HL-60 (cell line): ENCODE data around the gene SMYD2.

Experiments used
- DNase-seq, 2 experiments: peaks; one replicate each; pipeline ENCODE4 v3.0.0-alpha.2; 2010 to 2020; ENCODE audit warnings: low read depth in 1 of 2, low spot score in 1 of 2
- H3K27ac ChIP-seq: fragments of 250-450 bp; sonication (Bioruptor Pico); replicated peaks from 2 replicates; pipeline ENCODE4 v1.5.1; 2020; ENCODE audit warnings: mild to moderate bottlenecking, moderate library complexity
- H3K27me3 ChIP-seq: fragments of 250-450 bp; sonication (Bioruptor Pico); 2 replicates; pipeline ENCODE4 v1.5.1; 2021; ENCODE audit warnings: mild to moderate bottlenecking, moderate library complexity; ENCODE audit not compliant: insufficient read depth, poor library complexity, severe bottlenecking
- H3K4me3 ChIP-seq: replicated peaks from 2 replicates; pipeline ENCODE4 v1.5.1; 2011; ENCODE audit warnings: mild to moderate bottlenecking, control low read depth, low read length; ENCODE audit not compliant: insufficient read depth
- GABPA ChIP-seq: IDR thresholded peaks from 2 replicates; pipeline ENCODE4 v1.6.1; 2012; ENCODE audit warnings: low read depth
- POLR2AphosphoS5 ChIP-seq: IDR thresholded peaks from 2 replicates; pipeline ENCODE4 v1.6.1; 2012; ENCODE audit warnings: low read depth
- SPI1 ChIP-seq: IDR thresholded peaks from 2 replicates; pipeline ENCODE4 v1.6.1; 2012; ENCODE audit warnings: low read depth, mild to moderate bottlenecking, borderline replicate concordance
- TF ChIP-seq, protein P1 (sequence below): IDR thresholded peaks from one replicate; pipeline ENCODE4 v1.5.1; 2011; ENCODE audit warnings: low read length, control low read depth, inconsistent platforms; ENCODE audit not compliant: insufficient read depth
- TF ChIP-seq, protein P2 (sequence below): IDR thresholded peaks from 2 replicates; pipeline ENCODE4 v1.6.1; 2012; ENCODE audit warnings: low read depth; ENCODE audit not compliant: insufficient replicate concordance

Gene SMYD2

DNA sequence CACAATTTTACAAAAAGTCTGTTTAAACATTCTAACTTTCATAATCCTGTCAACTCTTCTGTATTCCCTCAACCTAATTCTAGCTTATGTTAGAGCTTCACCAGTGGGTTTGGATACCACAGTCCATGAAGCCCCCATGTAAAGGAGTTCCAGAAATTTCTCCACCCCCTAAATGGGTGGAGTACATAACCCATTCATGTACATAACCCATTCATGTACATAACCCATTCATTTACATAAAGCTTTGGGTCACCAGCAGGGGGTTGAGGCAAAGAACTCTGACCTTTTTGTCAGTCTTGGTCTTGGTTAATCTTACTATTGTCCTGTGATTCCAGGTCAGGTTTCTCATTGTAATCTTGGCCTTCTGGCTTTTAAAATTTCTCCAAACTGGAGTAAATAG is 61.6 kb downstream of the SMYD2 start:
- Histone ChIP-seq H3K27ac (no peak overlapping the region), H3K4me3 (no peak overlapping the region), H3K27me3 (no peaks in the 10 kb centered on the region)
- no peak for TF ChIP-seq POLR2AphosphoS5
- TF ChIP-seq, protein P1, sequence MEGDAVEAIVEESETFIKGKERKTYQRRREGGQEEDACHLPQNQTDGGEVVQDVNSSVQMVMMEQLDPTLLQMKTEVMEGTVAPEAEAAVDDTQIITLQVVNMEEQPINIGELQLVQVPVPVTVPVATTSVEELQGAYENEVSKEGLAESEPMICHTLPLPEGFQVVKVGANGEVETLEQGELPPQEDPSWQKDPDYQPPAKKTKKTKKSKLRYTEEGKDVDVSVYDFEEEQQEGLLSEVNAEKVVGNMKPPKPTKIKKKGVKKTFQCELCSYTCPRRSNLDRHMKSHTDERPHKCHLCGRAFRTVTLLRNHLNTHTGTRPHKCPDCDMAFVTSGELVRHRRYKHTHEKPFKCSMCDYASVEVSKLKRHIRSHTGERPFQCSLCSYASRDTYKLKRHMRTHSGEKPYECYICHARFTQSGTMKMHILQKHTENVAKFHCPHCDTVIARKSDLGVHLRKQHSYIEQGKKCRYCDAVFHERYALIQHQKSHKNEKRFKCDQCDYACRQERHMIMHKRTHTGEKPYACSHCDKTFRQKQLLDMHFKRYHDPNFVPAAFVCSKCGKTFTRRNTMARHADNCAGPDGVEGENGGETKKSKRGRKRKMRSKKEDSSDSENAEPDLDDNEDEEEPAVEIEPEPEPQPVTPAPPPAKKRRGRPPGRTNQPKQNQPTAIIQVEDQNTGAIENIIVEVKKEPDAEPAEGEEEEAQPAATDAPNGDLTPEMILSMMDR, result no peak
- no peak for TF ChIP-seq GABPA
- TF ChIP-seq SPI1, result no peak
- TF ChIP-seq, protein P2, sequence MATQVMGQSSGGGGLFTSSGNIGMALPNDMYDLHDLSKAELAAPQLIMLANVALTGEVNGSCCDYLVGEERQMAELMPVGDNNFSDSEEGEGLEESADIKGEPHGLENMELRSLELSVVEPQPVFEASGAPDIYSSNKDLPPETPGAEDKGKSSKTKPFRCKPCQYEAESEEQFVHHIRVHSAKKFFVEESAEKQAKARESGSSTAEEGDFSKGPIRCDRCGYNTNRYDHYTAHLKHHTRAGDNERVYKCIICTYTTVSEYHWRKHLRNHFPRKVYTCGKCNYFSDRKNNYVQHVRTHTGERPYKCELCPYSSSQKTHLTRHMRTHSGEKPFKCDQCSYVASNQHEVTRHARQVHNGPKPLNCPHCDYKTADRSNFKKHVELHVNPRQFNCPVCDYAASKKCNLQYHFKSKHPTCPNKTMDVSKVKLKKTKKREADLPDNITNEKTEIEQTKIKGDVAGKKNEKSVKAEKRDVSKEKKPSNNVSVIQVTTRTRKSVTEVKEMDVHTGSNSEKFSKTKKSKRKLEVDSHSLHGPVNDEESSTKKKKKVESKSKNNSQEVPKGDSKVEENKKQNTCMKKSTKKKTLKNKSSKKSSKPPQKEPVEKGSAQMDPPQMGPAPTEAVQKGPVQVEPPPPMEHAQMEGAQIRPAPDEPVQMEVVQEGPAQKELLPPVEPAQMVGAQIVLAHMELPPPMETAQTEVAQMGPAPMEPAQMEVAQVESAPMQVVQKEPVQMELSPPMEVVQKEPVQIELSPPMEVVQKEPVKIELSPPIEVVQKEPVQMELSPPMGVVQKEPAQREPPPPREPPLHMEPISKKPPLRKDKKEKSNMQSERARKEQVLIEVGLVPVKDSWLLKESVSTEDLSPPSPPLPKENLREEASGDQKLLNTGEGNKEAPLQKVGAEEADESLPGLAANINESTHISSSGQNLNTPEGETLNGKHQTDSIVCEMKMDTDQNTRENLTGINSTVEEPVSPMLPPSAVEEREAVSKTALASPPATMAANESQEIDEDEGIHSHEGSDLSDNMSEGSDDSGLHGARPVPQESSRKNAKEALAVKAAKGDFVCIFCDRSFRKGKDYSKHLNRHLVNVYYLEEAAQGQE, result no peak
- no peak for DNase-seq

DNA sequence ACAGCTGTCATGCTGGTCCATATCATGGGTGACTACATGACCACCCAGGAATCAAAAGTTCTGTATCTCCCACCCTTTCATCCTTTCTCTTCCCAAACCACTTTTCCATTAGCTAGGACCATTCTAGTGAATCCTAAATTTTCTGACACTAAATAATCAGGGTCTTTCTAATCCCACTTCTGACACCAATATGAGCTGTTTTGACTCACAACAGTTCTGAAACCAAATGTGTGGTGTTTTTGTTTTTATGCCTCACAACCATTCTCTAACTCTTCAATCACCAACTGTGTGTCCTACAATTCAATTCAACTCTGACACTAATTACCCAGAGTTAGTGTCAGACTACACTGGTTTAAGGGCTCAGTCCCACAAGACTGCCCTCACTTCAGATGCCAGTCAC is 63.9 kb downstream of the SMYD2 start:
- DNase-seq, result no peak
- Histone ChIP-seq H3K27me3 (no peaks in the 10 kb centered on the region), H3K27ac (no peak overlapping the region), H3K4me3 (no peak overlapping the region)
- TF ChIP-seq, protein P1, result no peak
- TF ChIP-seq GABPA (no peak), POLR2AphosphoS5 (no peak), SPI1 (no peak)
- TF ChIP-seq, protein P2, result no peak

DNA sequence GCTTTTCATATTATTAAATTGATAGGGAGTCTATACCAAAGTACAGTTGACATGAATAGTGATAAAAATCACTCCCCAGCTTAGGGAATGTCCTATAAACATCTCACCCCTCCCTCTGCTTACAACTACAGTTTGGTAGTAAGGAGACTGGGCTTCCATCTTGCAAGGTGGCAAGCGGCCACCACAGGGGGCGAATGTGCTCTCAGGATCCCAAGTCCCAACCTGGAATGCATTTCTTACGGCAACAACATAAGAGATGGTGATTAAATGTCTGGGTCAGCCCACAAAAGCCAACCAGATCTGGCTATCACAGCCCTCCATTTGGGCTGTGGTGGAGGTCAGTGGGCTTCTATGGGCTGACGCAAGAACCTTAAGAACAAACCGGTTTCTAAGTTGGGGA is 68.0 kb downstream of the SMYD2 start:
- H3K27ac ChIP-seq, result no peak overlapping the region
- no peak overlapping the region for H3K4me3 ChIP-seq
- DNase-seq, result no peak
- H3K27me3 ChIP-seq, result no peaks in the 10 kb centered on the region
- TF ChIP-seq SPI1 (no peak), POLR2AphosphoS5 (no peak), GABPA (no peak)
- TF ChIP-seq, protein P1, result no peak
- TF ChIP-seq, protein P2, result no peak
